ELF-1 (cell line): ENCODE results near the gene DHX57.
A peak's percentile ranks its signal among the peaks of the same experiment; 100 is the strongest.
"Not testable (repeated sequence)": the region's sequence is repeated elsewhere in the genome, so short reads cannot be mapped to it uniquely, and the experiment has no call there.

ENCODE experiments used
- DNase-seq: peaks from one replicate; pipeline ENCODE4 v3.0.0-alpha.2; 2016; ENCODE audit warnings: low read depth, low spot score

DHX57 gene

DNA sequence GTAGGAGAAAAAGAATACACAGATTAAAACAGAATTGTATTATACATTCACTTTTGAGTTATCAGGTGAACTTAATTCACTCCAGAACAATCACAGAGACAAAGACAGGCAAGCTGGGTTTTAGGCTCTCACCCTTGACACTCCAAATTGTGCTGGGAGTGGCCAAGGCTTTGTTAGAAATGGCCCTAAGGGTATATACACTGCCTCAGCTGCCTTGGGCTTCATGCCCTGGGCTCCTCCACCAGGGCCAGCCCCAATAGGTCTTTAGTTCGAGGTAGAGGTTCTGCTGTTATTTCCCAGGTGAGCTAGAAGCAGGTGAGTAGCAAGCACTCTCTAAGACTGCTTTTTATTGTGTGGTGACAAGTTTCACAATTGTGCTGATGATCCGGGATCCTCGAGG lies 77.8 kb downstream of the DHX57 start:
- peak; percentile 18 for DNase-seq

DNA sequence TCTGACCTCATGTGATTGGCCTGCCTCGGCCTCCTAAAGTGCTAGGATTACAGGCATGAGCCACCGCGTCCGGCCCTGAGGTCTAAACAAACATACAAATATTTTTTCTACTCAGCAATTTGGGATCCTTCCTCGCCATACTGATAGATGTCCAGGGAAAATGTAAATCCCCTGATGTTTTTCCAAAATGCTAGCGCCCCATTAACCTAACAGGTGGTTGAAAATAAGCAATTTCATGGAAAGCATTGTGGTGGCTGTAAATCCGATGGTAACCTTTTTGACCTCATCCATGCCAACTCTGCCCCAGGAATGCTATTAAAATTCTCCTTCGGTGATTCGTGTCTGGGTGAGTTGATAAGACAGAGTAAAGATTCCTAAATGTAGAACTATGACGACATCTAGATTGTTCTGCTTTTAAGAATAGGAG lies 78.5 kb downstream of the DHX57 start:
- DNase-seq, result peak; percentile 27

DNA sequence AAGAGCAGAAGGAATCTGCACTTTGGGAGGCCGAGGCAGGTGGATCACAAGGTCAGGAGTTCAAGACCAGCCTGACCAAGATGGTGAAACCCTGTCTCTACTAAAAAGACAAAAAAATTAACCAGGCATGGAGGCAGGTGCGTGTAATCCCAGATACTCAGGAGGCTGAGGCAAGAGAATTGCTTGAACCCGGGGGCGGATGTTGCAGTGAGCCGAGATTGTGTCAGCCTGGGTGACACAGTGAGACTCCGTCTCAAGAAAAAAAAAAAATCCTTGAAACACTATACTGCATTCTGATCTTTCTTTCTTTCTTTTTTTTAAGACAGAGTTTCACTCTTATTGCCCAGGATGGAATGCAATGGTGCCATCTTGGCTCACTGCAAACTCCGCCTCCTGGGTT lies 80.7 kb downstream of the DHX57 start:
- DNase-seq, result not testable (repeated sequence)

DNA sequence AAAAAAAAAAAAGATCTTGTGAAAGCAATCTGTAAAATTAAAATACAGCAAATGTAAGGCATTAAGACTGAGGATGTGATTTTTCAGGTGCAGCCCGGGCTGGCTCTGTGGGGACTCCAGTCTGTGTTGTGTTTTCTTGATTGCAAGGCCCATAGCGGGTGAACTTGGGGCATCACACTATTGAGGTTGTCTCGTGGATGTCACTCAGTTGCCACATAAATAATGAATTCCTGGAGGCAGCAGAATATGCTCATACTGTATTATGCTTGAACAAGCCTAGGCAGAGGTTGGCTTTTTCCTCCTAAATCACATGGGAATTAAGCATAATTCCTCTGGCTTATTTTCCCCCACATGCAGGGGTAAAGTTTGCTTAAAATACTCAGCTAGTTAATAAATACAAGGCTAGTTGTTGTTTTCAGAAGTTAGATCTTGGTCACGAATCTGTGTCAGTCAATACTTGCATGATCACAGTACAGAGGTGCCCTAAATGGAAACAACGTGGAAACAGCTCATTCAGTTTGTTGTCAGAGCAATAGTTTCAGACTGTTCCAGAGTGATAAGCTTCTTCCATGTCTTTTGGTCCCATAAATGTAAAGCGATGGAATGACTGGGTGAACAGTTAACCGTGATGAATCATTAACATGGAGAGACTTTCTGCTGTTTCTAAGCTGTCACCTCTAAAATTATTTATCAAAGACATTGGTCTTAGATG lies 81.3 kb downstream of the DHX57 start:
- DNase-seq, result no peak

DNA sequence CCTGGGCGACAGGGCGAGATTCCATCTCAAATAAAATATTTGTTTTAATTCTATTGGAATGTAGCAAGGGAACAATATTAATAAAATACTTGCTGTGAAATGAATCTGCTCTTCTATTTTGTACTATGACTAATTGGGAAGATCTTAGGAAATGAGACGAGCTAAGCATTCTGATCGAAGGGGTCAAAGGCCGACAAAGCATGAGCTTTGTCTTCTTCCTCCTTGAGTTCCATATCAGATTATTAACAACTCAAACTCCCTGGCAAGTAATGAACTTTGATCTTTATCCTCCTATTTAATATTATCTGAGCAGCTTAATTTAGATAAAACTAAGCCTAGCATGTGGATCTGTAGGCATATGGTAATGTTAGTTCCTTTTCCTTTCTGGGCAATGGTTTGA lies 82.2 kb downstream of the DHX57 start:
- DNase-seq, result no peak

DNA sequence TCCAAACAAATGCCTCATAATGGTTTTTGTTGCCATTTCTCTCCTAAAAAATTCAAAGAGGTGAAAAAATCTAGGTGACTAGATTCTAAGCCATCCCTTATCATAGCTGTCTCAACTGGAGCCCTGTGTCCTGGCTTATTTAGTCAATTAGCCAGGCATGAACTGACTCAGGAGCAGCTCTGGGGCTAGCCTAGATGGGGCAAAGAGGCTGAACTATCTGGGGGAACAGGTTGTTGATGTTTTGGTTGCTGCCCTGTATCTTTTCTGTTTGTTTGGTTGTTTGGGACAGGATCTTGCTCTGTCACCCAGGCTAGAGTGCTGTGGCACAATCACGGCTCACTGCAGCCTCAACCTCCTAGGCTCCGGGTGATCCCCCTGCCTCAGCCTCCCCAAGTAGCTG lies 83.0 kb downstream of the DHX57 start:
- no peak for DNase-seq

DNA sequence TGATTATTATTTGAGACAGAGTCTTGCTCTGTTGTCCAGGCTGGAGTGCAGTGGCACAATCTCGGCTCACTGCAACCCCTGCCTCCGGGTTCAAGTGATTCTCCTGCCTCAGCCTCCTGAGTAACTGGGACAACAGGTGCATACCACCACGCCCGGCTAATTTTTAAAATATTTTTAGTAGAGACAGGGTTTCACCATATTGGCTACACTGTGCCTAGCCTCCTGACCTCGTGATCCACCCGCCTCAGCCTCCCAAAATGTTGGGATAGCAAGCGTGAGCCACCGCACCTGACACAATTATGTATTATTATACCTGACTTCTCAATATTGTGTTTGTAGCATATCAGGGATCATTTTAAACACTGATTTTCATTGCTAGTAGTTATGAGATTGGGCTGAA lies 83.4 kb downstream of the DHX57 start:
- not testable (repeated sequence) for DNase-seq

DNA sequence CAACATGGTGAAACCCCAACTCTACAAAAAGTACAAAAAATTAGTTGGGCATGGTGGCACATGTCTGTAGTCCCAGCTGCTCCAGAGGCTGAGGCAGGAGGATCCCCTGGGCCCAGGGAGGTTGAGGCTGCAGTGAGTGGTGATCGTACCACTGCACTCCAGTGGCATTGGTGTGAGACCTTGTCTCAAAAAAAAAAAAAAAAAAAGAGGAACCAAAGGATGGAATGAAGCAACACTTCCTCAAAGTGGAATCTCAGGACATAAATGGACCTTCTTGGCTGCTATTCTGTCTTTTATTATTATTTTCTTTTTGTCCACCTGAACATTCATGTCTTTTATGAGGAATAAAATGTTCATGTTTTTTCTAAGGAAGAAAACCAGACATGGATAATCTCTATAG lies 84.0 kb downstream of the DHX57 start:
- no peak for DNase-seq

DNA sequence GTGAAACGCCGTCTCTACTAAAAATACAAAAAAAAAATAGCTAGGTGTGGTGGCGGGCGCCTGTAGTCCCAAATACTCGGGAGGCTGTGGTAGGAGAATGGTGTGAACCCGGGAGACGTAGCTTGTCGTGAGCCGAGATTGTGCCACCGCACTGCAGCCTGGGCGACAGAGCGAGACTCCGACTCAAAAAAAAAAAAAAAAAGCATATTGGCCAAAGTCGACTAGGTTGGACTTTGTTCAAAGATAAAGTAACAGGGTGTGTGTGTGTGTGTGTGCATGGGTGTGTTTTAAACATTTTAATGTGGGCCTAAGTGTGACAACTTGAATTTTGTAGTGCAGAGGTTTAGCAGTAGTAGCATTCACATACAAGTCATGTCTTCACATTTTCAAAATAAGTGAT lies 86.0 kb downstream of the DHX57 start:
- DNase-seq, result no peak

DNA sequence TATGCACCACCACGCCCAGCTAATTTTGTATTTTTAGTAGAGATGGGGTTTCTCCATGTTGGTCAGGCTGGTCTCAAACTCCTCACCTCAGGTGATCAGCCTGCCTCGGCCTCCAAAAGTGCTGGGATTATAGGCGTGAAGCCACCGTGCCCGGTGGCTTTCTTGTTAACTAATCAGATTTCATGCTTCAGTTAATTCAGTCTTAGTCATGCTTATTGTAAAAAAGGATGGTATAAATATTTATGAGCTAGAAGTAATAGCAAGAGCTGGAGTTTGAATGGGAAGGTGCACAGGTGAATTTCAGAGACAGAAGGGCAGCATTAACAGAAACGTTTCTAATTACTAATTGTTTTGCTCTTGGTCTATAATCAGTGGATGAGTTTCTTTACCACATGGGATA lies 87.4 kb downstream of the DHX57 start:
- no peak for DNase-seq

DNA sequence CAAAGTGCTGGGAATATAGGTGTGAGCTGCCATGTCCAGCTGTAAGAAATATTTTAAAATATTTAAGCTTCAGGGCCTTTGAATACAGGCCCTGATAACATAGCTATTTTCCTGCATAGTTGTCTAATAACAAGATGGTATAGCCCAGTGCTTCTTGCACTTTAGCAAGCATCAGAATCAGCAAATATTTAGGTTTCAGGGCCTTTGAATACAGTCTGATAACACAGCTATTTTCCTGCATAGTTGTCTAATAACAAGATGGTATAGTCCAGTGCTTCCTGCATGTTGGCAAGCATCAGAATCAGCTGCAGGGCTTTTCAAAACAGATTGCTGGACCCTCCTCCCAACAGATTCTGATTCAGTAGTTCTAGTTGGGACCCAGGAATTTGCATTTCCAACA lies 92.1 kb downstream of the DHX57 start:
- no peak for DNase-seq

DNA sequence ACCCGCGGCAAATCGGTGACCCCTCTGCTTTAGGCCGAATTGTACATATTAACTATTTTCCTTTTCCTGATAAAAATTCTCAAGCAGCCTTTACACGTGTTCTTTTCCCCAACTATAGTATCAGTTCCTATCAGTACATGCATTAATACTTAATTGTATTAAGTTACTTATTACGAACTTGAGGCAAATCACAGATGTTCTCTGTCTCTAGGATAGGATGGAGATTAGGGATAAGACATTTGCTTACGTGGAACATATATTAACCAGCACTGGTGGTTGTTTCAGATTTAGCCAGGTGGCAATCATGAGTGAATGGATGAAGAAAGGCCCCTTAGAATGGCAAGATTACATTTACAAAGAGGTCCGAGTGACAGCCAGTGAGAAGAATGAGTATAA lies 97.0 kb downstream of the DHX57 start:
- no peak for DNase-seq

DNA sequence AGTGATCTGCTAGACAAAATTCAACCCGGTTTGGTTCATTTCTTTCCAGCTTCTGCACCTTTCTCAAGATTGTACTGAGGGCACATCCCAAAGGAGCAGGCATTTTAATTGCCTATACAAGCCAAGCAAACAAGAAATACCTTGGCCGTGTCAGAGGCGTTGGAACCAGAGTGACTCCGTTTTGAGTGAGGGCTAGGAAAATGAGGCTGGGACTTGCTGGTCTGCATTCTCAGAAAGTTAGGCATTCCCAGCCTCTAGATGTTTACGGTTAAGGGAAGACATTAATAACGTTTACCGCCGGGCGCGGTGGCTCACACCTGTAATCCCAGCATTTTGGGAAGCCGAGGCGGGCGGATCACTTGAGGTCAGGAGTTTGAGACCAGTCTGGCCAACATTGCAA lies 99.2 kb downstream of the DHX57 start:
- peak; percentile 63 for DNase-seq

DNA sequence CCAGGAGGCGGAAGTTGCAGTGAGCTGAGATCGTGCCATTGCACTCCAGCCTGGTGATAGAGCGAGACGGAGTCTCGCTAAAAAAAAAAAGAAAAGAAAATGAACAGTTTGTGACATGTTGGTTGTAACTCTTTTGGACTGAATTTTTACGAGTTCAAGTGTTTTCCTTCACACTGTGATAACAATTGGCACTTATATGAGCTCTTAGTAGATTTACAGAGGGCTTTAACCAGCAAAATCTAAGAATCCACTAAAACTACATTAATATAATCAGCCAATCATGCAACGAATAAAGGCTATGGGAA lies 99.9 kb downstream of the DHX57 start:
- DNase-seq, result no peak

DNA sequence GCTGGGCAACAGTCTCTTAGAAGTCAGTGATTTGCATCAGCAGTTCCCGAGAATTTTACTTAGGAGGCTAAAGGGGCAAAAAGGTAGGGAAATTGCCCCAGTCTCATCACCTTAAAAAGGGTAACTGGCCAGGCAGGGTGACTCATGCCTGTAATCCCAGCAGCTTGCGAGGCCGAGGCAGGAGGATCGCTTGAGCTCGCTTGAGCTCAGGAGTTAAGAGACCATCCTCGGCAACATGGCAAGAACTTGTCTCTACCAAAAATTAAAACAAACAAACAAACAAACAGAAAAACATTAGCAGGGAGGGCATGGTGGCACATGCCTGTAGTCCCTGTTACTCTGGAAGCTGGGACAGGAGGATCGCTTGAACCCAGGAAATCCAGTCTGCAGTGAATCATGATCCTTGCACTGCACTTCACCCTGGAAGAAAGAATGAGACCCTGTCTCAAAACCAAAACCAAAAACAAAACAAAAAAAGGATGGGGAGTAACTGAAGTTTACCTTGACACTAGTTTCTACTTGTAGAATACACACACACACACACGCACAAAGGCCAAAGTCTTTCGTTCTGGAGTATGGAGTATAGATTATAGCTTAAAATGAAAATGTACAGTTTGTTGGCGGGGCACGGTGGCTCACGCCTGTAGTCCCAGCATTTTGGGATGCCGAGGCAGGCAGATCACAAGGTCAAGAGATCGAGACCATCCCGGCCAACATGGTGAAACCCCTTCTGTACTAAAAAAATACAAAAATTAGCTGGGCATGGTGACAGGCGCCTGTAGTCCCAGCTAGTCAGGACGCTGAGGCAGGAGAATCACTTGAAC lies 100.4 kb downstream of the DHX57 start:
- no peak for DNase-seq

DNA sequence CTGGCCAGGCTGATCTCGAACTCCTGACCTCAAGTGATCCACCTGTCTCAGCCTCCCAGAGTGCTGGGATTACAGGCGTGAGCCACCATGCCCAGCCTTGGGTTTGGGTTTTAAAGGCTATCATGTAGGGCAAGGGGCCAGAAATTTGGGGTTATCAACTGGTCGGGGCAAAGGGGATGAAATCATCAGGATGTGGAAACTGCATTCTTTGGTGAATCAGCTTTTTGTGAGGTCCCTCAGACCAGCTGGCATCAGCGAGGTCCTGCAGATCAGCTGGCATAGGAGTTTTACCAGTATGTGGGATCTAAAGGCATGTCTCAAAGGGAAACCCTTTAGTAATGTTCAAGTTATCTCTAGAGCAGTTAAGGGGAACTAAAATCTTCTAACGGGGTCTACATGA lies 104.1 kb downstream of the DHX57 start:
- DNase-seq, result no peak

DNA sequence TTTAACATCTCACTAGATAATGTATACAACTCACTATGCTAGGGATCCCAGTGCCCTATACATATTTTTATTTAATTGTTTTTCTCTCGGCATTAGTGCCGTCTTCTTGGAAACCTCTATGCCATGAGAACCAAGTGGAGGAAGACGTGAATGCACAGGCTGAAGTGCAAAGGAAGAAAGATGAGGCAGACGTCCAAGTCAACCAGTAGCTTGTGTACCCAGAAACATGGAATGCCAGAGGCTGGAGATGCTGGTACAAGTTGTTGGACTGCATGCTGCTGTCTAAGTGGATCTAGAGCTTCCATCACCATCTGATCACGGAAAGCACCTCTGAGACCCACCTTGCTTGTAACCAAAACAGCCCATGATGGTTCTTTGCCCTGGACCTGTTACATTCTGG lies 110.2 kb downstream of the DHX57 start:
- no peak for DNase-seq

DNA sequence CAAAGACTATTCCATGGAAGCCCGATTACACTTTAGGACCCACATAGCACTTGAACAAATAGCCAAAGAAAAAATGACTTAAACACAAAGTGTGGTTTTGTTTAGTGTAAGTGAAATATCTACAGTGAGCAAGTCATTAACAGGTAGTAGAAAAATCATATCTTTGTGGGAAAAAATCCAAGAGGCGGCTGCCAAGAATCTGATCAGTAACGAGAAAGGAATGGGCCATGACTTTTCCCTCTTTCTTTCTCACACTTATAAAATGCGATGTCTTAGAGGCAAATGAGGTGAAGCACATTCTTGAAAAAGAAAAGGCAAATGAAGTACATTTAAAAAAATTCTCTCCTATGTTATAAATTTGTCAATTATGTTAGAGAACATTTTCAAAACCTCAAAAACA lies 110.6 kb downstream of the DHX57 start:
- DNase-seq, result no peak

DNA sequence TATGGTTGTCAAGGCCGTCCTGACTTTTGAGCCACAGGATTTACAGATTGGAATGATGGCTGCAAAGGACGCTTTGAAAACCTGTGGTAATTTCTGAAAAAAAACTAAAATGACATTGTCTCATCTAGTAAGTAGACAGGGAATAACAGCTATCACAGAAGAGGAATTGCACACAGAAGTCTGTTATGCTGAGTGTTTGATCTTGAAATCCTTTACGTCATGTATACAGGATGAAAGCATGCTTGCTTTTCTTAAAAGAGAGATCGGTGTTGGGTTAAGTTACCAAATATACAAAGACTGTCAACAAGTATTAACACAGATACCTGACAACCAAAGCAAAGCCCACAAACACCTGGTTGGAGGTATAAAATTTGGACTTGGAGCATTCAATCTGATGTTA lies 112.0 kb downstream of the DHX57 start:
- no peak for DNase-seq

DNA sequence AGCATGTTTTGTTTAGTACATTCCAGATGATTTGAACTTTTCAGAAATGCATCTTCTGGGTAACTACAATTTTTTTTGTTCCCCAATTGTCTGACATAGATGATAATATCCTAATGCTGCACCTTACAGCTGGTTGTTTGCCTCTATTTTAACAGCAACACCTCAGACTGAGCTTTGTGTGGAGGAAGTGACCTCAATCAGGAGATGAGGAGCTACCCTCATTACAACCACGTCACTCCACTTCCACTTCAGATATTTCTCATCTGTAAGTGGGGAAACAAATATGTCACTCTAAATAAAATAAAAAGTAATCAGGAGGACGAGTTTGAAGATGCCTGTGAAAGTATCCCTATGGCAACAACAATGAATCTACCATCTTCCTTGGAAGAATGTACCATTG lies 112.5 kb downstream of the DHX57 start:
- no peak for DNase-seq

DNA sequence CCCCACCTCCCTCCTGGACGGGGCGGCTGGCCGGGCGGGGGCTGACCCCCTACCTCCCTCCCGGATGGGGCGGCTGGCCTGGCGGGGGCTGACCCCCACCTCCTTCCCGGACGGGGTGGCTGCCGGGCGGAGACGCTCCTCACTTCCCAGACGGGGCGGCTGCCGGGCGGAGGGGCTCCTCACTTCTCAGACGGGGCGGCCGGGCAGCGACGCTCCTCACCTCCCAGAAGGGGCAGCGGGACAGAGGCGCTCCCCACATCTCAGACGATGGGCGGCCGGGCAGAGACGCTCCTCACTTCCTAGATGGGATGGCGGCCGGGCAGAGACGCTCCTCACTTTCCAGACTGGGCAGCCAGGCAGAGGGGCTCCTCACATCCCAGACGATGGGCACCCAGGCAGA lies 119.8 kb downstream of the DHX57 start:
- DNase-seq, result not testable (repeated sequence)

DNA sequence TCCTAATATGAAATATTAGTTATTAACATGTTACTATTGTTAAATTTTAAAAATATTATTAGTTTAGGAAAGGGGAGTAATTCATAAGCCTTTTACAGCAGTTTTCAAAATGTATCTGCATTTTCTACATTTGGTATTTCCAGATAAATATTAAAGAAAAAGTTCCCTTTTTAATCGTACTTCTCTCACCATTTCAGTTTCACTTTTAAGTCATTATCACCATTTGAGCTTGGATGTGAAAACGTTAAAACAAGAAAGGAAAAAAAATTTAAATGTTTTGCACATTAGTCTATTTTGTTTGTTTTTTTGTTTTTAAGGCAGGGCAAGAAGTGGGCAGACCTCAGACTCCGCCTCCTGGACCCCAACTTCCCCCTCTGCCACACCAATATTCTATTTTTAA lies 121.2 kb downstream of the DHX57 start:
- no peak for DNase-seq

DNA sequence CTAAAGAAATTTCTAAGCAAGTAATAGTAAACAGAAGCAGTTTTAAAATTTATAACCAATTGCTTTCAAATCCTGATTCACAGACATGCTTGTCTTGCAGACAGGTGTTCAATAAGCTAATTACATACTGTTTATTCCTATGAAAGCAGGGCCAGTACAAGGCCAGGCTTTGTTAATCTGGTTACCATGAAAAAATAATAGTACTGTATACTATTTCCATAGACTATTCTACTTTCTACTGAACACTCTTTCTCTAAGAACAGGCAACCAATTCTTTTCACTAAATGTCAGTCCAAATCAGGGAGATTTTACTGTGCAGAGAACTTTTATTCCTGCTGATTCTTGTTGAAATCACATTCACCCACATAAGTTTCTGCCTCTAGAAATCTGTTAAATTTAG lies 121.7 kb downstream of the DHX57 start:
- no peak for DNase-seq
